Transverse colon (tissue), 3 donors: ENCODE data around the gene MAP2K5.

Experiments
- POLR2A ChIP-seq: fragments of 450-650 bp; IDR thresholded peaks from one replicate; pipeline ENCODE4 v1.6.1; 2016; ENCODE audit warnings: antibody characterized with exemption, mild to moderate bottlenecking, moderate library complexity
- POLR2AphosphoS5 ChIP-seq, 3 donors: sonication (generic); formaldehyde crosslinking; IDR thresholded peaks; one replicate each; pipeline ENCODE4 v1.6.1; 2016; ENCODE audit warnings: antibody characterized with exemption in 3 of 3

GRCh38 chr15:67611370-67612369 lies 69.2 kb downstream of the MAP2K5 start:
- TF ChIP-seq POLR2A = no peak
- no peak for TF ChIP-seq POLR2AphosphoS5 (IDR thresholded peaks at IDR 0.05)
